Fibroblast of skin of left biceps (primary cell): ENCODE results near the gene PEX11G.

Experiments used
- DNase-seq, 2 experiments: peaks; one replicate each; pipeline ENCODE4 v3.0.0-alpha.2; 2013; ENCODE audit warnings: low read depth in 2 of 2

Gene PEX11G

GRCh38 chr19:7494416-7495098, 5.7 kb upstream of the PEX11G start:
- no peak for DNase-seq

GRCh38 chr19:7492558-7492957, 3.7 kb upstream of the PEX11G start:
- no peak for DNase-seq

- no peak for DNase-seq
Measured at GRCh38 chr19:7492142-7492541, 3.3 kb upstream of the PEX11G start.

- no peak for DNase-seq
Measured at GRCh38 chr19:7489609-7490044, 792 bp upstream of the PEX11G start.

GRCh38 chr19:7486923-7487322, 1.9 kb downstream of the PEX11G start:
- DNase-seq, result no peak

- no peak for DNase-seq
Measured at GRCh38 chr19:7483720-7484201, 5.1 kb downstream of the PEX11G start.

- DNase-seq, result no peak
Measured at GRCh38 chr19:7482584-7483439, 6.0 kb downstream of the PEX11G start.

GRCh38 chr19:7480970-7481255, 7.9 kb downstream of the PEX11G start:
- no peak for DNase-seq

GRCh38 chr19:7480222-7480969, 8.4 kb downstream of the PEX11G start:
- DNase-seq, result no peak

GRCh38 chr19:7478843-7479227, 10.0 kb downstream of the PEX11G start:
- no peak for DNase-seq

- no peak for DNase-seq
Measured at GRCh38 chr19:7478173-7478842, 10.5 kb downstream of the PEX11G start.

GRCh38 chr19:7477758-7478157, 11.1 kb downstream of the PEX11G start:
- DNase-seq, result no peak

- DNase-seq, result no peak
Measured at GRCh38 chr19:7476777-7477494, 11.9 kb downstream of the PEX11G start.

- DNase-seq, result no peak
Measured at GRCh38 chr19:7476241-7476640, 12.6 kb downstream of the PEX11G start.

GRCh38 chr19:7475665-7476064, 13.2 kb downstream of the PEX11G start:
- no peak for DNase-seq

- DNase-seq, result no peak
Measured at GRCh38 chr19:7471696-7472615, 16.9 kb downstream of the PEX11G start.

GRCh38 chr19:7470540-7471305, 18.1 kb downstream of the PEX11G start:
- DNase-seq, result no peak

- DNase-seq, result no peak
Measured at GRCh38 chr19:7469669-7470285, 19.1 kb downstream of the PEX11G start.

- DNase-seq, result no peak
Measured at GRCh38 chr19:7468840-7469239, 20.0 kb downstream of the PEX11G start.
